LNCaP clone FGC (cell line): ENCODE measurements around the gene KRTAP6-1.

Experiments
- DNase-seq: peaks from one replicate; pipeline ENCODE4 v3.0.0-alpha.2; 2011; ENCODE audit warnings: low read depth
- H3K4me3 ChIP-seq: 2 replicates; pipeline ENCODE4 v1.5.1; 2011; ENCODE audit warnings: mild to moderate bottlenecking, low read depth, low read length, control low read depth
- TF ChIP-seq, protein P1 (sequence below): IDR thresholded peaks from 2 replicates; pipeline ENCODE4 v1.5.1; 2012; ENCODE audit warnings: mild to moderate bottlenecking; ENCODE audit not compliant: control insufficient read depth, insufficient read depth; ENCODE audit errors: extremely low read depth

KRTAP6-1 gene

DNA sequence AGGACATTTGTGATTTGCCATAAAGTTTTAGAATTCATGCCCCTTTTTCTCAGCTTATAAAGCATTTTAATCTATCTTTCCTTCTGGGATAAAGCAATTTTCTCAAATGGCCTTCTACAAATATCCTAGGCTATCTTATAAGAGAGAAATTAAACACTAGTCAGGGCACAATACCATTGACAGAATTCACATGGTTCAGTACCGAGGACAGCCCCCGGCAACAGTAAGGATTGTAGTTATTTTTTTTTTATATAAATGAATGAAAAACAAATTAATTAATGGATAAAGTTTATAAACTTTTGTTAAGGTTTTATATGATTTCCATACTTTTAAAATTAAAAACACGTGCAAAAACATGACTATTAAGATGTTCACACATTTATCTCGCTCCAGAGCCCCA, 14.4 kb upstream of the KRTAP6-1 start:
- TF ChIP-seq, protein P1, sequence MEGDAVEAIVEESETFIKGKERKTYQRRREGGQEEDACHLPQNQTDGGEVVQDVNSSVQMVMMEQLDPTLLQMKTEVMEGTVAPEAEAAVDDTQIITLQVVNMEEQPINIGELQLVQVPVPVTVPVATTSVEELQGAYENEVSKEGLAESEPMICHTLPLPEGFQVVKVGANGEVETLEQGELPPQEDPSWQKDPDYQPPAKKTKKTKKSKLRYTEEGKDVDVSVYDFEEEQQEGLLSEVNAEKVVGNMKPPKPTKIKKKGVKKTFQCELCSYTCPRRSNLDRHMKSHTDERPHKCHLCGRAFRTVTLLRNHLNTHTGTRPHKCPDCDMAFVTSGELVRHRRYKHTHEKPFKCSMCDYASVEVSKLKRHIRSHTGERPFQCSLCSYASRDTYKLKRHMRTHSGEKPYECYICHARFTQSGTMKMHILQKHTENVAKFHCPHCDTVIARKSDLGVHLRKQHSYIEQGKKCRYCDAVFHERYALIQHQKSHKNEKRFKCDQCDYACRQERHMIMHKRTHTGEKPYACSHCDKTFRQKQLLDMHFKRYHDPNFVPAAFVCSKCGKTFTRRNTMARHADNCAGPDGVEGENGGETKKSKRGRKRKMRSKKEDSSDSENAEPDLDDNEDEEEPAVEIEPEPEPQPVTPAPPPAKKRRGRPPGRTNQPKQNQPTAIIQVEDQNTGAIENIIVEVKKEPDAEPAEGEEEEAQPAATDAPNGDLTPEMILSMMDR, result no peak
- DNase-seq, result no peak
- no peak overlapping the region for H3K4me3 ChIP-seq

DNA sequence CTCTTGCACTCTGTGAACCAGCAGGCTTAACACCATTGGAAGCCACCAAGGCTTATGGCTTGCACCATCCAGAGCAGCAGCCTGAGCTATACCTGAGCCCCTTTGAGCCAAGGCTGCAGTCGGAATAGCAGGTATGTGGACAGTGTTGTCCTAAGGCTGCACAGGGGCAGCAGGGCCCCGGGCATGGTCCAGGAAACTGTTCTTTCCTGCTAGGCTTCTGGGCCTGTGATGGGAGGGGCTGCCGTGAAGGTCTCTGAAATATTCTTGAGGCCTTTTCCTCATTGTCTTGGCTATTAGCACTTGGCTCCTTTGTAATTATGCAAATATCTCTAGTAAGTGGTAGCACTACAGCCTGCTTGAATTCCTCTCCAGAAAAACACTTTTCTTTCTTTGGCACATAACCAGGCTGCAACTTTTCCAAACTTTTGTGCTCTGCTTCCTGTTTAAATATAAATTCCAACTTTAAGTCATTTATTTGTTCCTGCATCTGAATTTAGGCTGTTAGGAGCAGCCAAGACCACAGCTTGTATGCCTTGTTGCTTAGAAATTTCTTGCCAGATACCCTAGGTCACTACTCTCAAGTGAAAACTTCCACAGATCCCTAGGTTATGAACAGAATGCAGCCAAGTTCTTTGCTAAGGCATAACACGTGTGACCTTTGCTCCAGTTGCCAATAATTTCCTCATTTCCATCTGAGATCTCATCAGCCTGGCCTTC, 11.9 kb upstream of the KRTAP6-1 start:
- H3K4me3 ChIP-seq, result no peak overlapping the region

GRCh38 chr21:30623362-30623761, 9.6 kb upstream of the KRTAP6-1 start:
- no peak for DNase-seq
- TF ChIP-seq, protein P1, result no peak
- no peak overlapping the region for H3K4me3 ChIP-seq

More for the DNA sequence above, 11.9 kb upstream of the KRTAP6-1 start:
- TF ChIP-seq, protein P1, result no peak
- DNase-seq, result no peak

- no peak within 1 kb of the TSS for H3K4me3 ChIP-seq
- no peak for DNase-seq
- TF ChIP-seq, protein P1, result no peak
Measured at GRCh38 chr21:30620522-30620921, 6.8 kb upstream of the KRTAP6-1 start, which contains the start of gene KRTAP20-4. Gene KRTAP20-4 (plus strand): TSS chr21:30620627.

DNA sequence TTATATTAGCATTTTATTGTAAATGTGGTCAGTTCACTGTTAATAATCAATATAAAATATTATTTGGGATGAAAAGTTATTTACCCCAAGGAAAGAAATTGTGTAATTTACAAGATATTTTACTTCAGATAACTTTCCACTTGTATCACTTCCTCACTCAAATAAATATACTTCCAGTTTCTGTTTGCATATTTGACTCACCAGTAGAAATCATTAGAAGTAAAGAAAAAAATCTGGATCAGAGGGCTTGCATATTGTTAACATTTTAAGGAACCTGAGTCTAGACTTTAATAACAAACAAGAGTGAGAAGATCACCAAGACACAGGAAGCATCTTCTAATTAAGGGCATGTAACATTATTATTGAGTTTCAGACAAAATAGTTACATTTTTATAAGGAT, 6.3 kb upstream of the KRTAP6-1 start:
- no peak for DNase-seq

DNA sequence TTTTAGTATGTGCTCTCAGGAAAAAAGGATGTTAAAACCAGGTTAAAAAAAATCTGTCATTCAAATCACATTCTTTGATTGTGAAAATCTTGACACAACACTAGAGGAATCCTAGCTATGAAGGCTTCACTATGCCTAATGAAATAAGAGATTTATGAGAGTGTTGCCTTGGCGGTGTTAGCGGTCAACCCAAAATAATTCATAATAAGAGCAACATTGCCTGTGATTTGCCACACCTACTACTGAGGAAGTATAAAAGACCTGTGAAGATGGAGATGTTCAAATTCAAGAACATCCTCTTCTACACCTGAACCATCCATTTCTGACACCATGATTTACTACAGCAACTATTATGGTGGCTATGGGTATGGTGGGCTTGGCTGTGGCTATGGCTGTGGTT, 2.4 kb upstream of the KRTAP6-1 start, which contains the start of gene KRTAP20-1:
Gene KRTAP20-1 (plus strand): TSS at position 301 of the 400 bp plus-strand sequence. CDS start 30 bp downstream, at position 331.
- TF ChIP-seq, protein P1, result no peak
- H3K4me3 ChIP-seq, result no peak within 1 kb of the TSS
- no peak for DNase-seq

More for the DNA sequence above, 6.3 kb upstream of the KRTAP6-1 start:
- no peak overlapping the region for H3K4me3 ChIP-seq
- TF ChIP-seq, protein P1, result no peak

GRCh38 chr21:30615199-30615598, 1.5 kb upstream of the KRTAP6-1 start:
- DNase-seq, result no peak
- no peak overlapping the region for H3K4me3 ChIP-seq
- TF ChIP-seq, protein P1, result no peak
